Measurements from ENCODE around the gene CDX1.

The CDX1 gene

DNA sequence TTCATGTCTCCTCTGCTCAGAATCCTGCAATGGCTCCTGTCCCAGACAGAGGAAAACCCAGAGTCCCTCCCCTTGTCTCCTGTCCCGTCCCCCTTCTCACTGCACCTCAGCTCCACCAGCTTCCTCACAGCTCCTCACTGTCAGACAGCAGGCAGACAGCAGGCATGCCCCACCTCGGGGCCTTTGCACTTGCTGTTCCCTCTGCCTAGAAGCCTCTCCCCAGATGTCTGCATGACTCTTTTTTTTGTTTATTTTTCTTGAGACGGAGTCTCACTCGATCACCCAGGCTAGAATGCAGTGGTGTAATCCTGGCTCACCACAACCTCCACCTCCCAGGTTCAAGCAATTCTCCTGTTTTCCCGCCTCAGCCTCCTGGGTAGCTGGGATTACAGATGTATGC lies 14.4 kb downstream of the CDX1 start:
- Histone ChIP-seq H3K27me3 (replicated peaks) (no peaks in the 10 kb centered on the region), H3K36me3 (replicated peaks) (no peaks in the 10 kb centered on the region), H3K27ac (no peak overlapping the region), H3K4me3 (ENCODE audit: low read depth, low read length) (no peak overlapping the region)
- DNase-seq: no peak
- TF ChIP-seq, protein P1, sequence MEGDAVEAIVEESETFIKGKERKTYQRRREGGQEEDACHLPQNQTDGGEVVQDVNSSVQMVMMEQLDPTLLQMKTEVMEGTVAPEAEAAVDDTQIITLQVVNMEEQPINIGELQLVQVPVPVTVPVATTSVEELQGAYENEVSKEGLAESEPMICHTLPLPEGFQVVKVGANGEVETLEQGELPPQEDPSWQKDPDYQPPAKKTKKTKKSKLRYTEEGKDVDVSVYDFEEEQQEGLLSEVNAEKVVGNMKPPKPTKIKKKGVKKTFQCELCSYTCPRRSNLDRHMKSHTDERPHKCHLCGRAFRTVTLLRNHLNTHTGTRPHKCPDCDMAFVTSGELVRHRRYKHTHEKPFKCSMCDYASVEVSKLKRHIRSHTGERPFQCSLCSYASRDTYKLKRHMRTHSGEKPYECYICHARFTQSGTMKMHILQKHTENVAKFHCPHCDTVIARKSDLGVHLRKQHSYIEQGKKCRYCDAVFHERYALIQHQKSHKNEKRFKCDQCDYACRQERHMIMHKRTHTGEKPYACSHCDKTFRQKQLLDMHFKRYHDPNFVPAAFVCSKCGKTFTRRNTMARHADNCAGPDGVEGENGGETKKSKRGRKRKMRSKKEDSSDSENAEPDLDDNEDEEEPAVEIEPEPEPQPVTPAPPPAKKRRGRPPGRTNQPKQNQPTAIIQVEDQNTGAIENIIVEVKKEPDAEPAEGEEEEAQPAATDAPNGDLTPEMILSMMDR (IDR thresholded peaks at IDR 0.05; ENCODE audit: low read depth, low read length, missing control alignments): no peak
- in situ Hi-C loops (cut with HindIII; ENCODE audit: low pct_ligation_motif_present, low sequenced_read_pairs): no loop called here

DNA sequence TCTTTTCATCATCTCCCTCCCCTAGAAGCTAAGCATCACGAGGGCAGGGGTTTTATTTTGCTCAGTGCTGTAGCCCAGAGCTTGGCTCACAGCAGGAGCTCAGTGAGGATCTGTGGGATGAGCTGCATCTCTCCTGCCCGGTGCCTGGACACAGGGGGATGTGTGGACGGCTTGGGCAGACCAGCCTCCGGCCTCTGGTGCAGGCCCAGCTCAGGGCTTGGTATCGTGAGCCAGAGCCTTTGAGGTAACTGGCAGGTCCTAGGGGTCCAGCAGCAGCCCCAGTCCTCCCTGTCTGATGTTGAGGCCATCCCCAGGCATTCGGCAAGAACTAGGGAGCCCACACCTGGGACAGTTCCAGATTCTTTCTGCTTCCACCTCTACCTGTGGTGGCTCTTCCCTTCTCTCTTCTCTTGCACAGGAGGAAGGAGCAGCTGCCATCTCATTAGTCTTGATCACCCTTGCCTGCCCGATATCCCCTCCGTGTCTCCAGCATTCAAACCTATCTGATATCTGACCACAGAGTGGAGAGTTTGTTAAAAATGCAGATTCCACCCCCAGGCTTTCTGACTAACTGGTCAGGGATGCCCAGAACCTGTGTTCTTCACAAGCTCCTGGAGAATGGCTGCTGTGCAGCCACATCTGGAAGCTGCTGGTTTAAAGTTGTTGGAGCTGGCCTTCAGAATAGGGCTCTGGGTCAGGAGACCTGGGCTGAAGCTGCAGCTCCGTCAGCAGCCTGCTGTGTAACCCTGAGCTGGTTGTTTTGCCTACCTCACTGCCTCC lies 15.4 kb downstream of the CDX1 start:
- Histone ChIP-seq H3K4me3 (ENCODE audit: low read depth, low read length) (no peak overlapping the region), H3K36me3 (replicated peaks) (no peaks in the 10 kb centered on the region), H3K27me3 (replicated peaks) (no peaks in the 10 kb centered on the region), H3K27ac (no peak overlapping the region)
- TF ChIP-seq, protein P1 (IDR thresholded peaks at IDR 0.05; ENCODE audit: low read depth, low read length, missing control alignments): no peak
- in situ Hi-C loops (cut with HindIII; ENCODE audit: low pct_ligation_motif_present, low sequenced_read_pairs): no loop called here
- DNase-seq: no peak

DNA sequence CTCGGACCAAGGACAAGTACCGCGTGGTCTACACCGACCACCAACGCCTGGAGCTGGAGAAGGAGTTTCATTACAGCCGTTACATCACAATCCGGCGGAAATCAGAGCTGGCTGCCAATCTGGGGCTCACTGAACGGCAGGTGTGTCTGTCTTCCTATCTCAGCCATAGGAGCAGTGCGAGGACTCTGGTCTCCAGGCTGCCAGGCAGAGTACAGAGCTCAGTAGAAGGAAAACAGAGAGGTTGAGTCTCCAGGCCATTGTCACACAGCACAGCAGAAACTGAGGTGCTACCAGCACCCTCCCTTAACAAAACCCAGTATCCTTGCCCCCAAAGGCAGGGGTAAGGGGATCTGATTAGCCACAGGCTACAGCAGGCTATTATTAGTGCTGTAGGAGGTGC lies 16.2 kb downstream of the CDX1 start:
- in situ Hi-C loops (cut with HindIII; ENCODE audit: low pct_ligation_motif_present, low sequenced_read_pairs): no loop called here
- no peaks in the 10 kb centered on the region for H3K27me3 ChIP-seq (replicated peaks)
- no peak overlapping the region for H3K27ac ChIP-seq
- no peak overlapping the region for H3K4me3 ChIP-seq (ENCODE audit: low read depth, low read length)
- no peak for DNase-seq
- H3K36me3 ChIP-seq (replicated peaks): no peaks in the 10 kb centered on the region
- TF ChIP-seq, protein P1 (IDR thresholded peaks at IDR 0.05; ENCODE audit: low read depth, low read length, missing control alignments): no peak

DNA sequence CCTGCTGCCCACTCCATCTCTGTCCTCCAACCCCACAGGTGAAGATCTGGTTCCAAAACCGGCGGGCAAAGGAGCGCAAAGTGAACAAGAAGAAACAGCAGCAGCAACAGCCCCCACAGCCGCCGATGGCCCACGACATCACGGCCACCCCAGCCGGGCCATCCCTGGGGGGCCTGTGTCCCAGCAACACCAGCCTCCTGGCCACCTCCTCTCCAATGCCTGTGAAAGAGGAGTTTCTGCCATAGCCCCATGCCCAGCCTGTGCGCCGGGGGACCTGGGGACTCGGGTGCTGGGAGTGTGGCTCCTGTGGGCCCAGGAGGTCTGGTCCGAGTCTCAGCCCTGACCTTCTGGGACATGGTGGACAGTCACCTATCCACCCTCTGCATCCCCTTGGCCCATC lies 16.9 kb downstream of the CDX1 start:
- H3K27ac ChIP-seq: no peak overlapping the region
- no peak for DNase-seq
- in situ Hi-C loops (cut with HindIII; ENCODE audit: low pct_ligation_motif_present, low sequenced_read_pairs): no loop called here
- TF ChIP-seq, protein P1 (IDR thresholded peaks at IDR 0.05; ENCODE audit: low read depth, low read length, missing control alignments): no peak
- no peak overlapping the region for H3K4me3 ChIP-seq (ENCODE audit: low read depth, low read length)
- peaks cover 5% of the 10 kb centered on the region for H3K27me3 ChIP-seq (replicated peaks)
- no peaks in the 10 kb centered on the region for H3K36me3 ChIP-seq (replicated peaks)

DNA sequence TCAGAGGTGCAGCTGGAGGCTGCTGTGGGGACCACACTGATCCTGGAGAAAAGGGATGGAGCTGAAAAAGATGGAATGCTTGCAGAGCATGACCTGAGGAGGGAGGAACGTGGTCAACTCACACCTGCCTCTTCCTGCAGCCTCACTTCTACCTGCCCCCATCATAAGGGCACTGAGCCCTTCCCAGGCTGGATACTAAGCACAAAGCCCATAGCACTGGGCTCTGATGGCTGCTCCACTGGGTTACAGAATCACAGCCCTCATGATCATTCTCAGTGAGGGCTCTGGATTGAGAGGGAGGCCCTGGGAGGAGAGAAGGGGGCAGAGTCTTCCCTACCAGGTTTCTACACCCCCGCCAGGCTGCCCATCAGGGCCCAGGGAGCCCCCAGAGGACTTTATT lies 17.4 kb downstream of the CDX1 start:
- no peaks in the 10 kb centered on the region for H3K36me3 ChIP-seq (replicated peaks)
- no peak overlapping the region for H3K27ac ChIP-seq
- TF ChIP-seq, protein P1 (IDR thresholded peaks at IDR 0.05; ENCODE audit: low read depth, low read length, missing control alignments): no peak
- peaks cover 6% of the 10 kb centered on the region for H3K27me3 ChIP-seq (replicated peaks)
- no peak for DNase-seq
- in situ Hi-C loops (cut with HindIII; ENCODE audit: low pct_ligation_motif_present, low sequenced_read_pairs): no loop called here
- no peak overlapping the region for H3K4me3 ChIP-seq (ENCODE audit: low read depth, low read length)

All from brain microvascular endothelial cell (primary cell).